Bronchial epithelial cell (primary cell): Measurements from ENCODE around the gene HRH4. TPM values are rescaled to one million over a fixed set of nuclear protein-coding genes. Genes with fewer than 3 reads are reported as not detected.

Experiments used
- DNase-seq: peaks from one replicate; pipeline ENCODE4 v3.0.0-alpha.2; 2010; ENCODE audit warnings: low read depth
- FAIRE-seq: peaks from 2 replicates; lab custom pipeline; 2011; peaks lifted over from hg19 to GRCh38; lab: Jason Lieb, UNC
- H3K27me3 ChIP-seq: 2 replicates; pipeline ENCODE4 v1.5.1; 2011; ENCODE audit warnings: low read length; ENCODE audit not compliant: control insufficient read depth, insufficient read depth
- H3K36me3 ChIP-seq: 2 replicates; pipeline ENCODE4 v1.5.1; 2011; ENCODE audit warnings: low read length; ENCODE audit not compliant: control insufficient read depth, insufficient read depth
- H3K4me3 ChIP-seq: 2 replicates; pipeline ENCODE4 v1.5.1; 2011; ENCODE audit warnings: mild to moderate bottlenecking, low read depth, low read length, control low read depth
- total RNA-seq: library from RNA; depleted of rRNA; stranded (reverse); fragments of >200 nt; gene quantifications from 2 replicates; pipeline ENCODE4 v1.2.1, GENCODE V29; 2014
- TF ChIP-seq, protein P1 (sequence below): IDR thresholded peaks from 2 replicates; pipeline ENCODE4 v1.5.1; 2011; ENCODE audit warnings: mild to moderate bottlenecking, moderate library complexity, low read length, control low read depth, inconsistent platforms; ENCODE audit not compliant: insufficient read depth, severe bottlenecking

HRH4 gene
- total RNA-seq, 1 donor from 2014 or later, result under 0.01 TPM

GRCh38 chr18:24466771-24467170 is 6.3 kb downstream of the HRH4 start:
- no peak for FAIRE-seq
- Histone ChIP-seq H3K27me3 (no peaks in the 10 kb centered on the region), H3K4me3 (no peak overlapping the region), H3K36me3 (no peaks in the 10 kb centered on the region)
- peak; percentile 7 for DNase-seq
- TF ChIP-seq, protein P1, sequence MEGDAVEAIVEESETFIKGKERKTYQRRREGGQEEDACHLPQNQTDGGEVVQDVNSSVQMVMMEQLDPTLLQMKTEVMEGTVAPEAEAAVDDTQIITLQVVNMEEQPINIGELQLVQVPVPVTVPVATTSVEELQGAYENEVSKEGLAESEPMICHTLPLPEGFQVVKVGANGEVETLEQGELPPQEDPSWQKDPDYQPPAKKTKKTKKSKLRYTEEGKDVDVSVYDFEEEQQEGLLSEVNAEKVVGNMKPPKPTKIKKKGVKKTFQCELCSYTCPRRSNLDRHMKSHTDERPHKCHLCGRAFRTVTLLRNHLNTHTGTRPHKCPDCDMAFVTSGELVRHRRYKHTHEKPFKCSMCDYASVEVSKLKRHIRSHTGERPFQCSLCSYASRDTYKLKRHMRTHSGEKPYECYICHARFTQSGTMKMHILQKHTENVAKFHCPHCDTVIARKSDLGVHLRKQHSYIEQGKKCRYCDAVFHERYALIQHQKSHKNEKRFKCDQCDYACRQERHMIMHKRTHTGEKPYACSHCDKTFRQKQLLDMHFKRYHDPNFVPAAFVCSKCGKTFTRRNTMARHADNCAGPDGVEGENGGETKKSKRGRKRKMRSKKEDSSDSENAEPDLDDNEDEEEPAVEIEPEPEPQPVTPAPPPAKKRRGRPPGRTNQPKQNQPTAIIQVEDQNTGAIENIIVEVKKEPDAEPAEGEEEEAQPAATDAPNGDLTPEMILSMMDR, result no peak

- no peak for FAIRE-seq
- no peaks in the 10 kb centered on the region for H3K27me3 ChIP-seq
- H3K4me3 ChIP-seq, result no peak overlapping the region
- no peaks in the 10 kb centered on the region for H3K36me3 ChIP-seq
- no peak for DNase-seq
- TF ChIP-seq, protein P1, result no peak
Observed at GRCh38 chr18:24470022-24470618, 9.7 kb downstream of the HRH4 start.

DNA sequence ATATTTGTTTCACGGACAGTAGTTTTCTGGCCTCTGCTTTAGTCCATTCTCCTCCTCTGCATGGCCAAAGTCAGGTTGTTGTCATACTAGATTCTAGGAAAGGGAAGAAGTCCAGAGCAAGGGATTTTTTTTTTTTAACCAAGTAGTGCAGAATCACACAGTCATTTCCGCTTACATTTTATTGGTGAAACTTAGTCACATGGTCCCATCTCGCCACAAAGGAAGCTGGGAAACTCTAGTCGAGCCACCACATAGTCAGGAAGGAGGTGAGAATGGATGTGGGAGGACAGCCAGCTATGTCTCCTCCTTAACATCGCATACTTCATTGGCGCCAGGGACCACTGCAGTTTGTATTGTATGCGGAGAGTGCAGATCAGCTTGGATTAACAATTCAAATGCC is 10.4 kb downstream of the HRH4 start:
- no peak overlapping the region for H3K4me3 ChIP-seq
- FAIRE-seq (no peak), DNase-seq (no peak)
- no peaks in the 10 kb centered on the region for H3K27me3 ChIP-seq
- H3K36me3 ChIP-seq, result no peaks in the 10 kb centered on the region
- TF ChIP-seq, protein P1, result no peak

- Histone ChIP-seq H3K27me3 (no peaks in the 10 kb centered on the region), H3K4me3 (no peak overlapping the region), H3K36me3 (no peaks in the 10 kb centered on the region)
- TF ChIP-seq, protein P1, result no peak
- no peak for FAIRE-seq
- peak; percentile 15 for DNase-seq
Observed at GRCh38 chr18:24472591-24472990, 12.2 kb downstream of the HRH4 start.

- H3K36me3 ChIP-seq, result no peaks in the 10 kb centered on the region
- TF ChIP-seq, protein P1, result no peak
- DNase-seq, result no peak
- FAIRE-seq, result no peak
- H3K27me3 ChIP-seq, result no peaks in the 10 kb centered on the region
- no peak overlapping the region for H3K4me3 ChIP-seq
Observed at GRCh38 chr18:24474406-24474805, 14.0 kb downstream of the HRH4 start.
